CD4-positive, alpha-beta T cell treated with Interleukin-15 for 1 hour (primary cell): ENCODE measurements around the gene LYZL1.
"Not testable (repeated sequence)": the region's sequence is repeated elsewhere in the genome, so short reads cannot be mapped to it uniquely, and the experiment has no call there.

Experiments used
- DNase-seq: peaks from one replicate; pipeline ENCODE4 v3.0.0-alpha.2; 2020

Gene LYZL1

GRCh38 chr10:29310463-29310862 is 21.6 kb downstream of the LYZL1 start:
- DNase-seq = not testable (repeated sequence)

GRCh38 chr10:29313071-29313470 is 24.2 kb downstream of the LYZL1 start:
- no peak for DNase-seq

GRCh38 chr10:29314726-29315125 is 25.9 kb downstream of the LYZL1 start:
- no peak for DNase-seq

GRCh38 chr10:29315814-29316213 is 26.9 kb downstream of the LYZL1 start:
- no peak for DNase-seq

- no peak for DNase-seq
Observed at GRCh38 chr10:29316308-29317026, 27.6 kb downstream of the LYZL1 start.

GRCh38 chr10:29317027-29317420 is 28.2 kb downstream of the LYZL1 start:
- DNase-seq = no peak

- no peak for DNase-seq
Observed at GRCh38 chr10:29317423-29318021, 28.7 kb downstream of the LYZL1 start.

GRCh38 chr10:29318141-29319071 is 29.5 kb downstream of the LYZL1 start:
- DNase-seq = not testable (repeated sequence)

- no peak for DNase-seq
Observed at GRCh38 chr10:29319205-29319781, 30.4 kb downstream of the LYZL1 start.

- DNase-seq = not testable (repeated sequence)
Observed at GRCh38 chr10:29320680-29321121, 31.8 kb downstream of the LYZL1 start.

- no peak for DNase-seq
Observed at GRCh38 chr10:29321656-29322055, 32.8 kb downstream of the LYZL1 start.

- no peak for DNase-seq
Observed at GRCh38 chr10:29322918-29323317, 34.0 kb downstream of the LYZL1 start.

GRCh38 chr10:29323367-29323766 is 34.5 kb downstream of the LYZL1 start:
- no peak for DNase-seq

GRCh38 chr10:29324220-29324841 is 35.5 kb downstream of the LYZL1 start:
- no peak for DNase-seq

- DNase-seq = no peak
Observed at GRCh38 chr10:29326299-29326698, 37.4 kb downstream of the LYZL1 start.

GRCh38 chr10:29326886-29327745 is 38.2 kb downstream of the LYZL1 start:
- no peak for DNase-seq

GRCh38 chr10:29327746-29328102 is 38.9 kb downstream of the LYZL1 start:
- no peak for DNase-seq

- DNase-seq = no peak
Observed at GRCh38 chr10:29328983-29329382, 40.1 kb downstream of the LYZL1 start.

- DNase-seq = no peak
Observed at GRCh38 chr10:29329420-29329819, 40.5 kb downstream of the LYZL1 start.

- no peak for DNase-seq
Observed at GRCh38 chr10:29332061-29332760, 43.3 kb downstream of the LYZL1 start.

GRCh38 chr10:29332761-29333148 is 43.9 kb downstream of the LYZL1 start:
- no peak for DNase-seq
